Retinal pigment epithelial cell (primary cell): ENCODE results near the gene MYH4.

ENCODE experiments used
- DNase-seq: peaks from one replicate; pipeline ENCODE4 v3.0.0-alpha.2; 2010; ENCODE audit warnings: low read depth
- H3K4me3 ChIP-seq: 2 replicates; pipeline ENCODE4 v1.5.1; 2011; ENCODE audit warnings: mild to moderate bottlenecking, low read length, control low read depth, moderate library complexity
- CTCF ChIP-seq: conservative IDR thresholded peaks from 2 replicates; pipeline ENCODE4 v1.5.1; 2011; ENCODE audit warnings: low read depth, low read length, control low read depth, inconsistent platforms

Gene MYH4

GRCh38 chr17:10396524-10397163 is 72.7 kb downstream of the MYH4 start:
- TF ChIP-seq CTCF: no peak
- H3K4me3 ChIP-seq: no peak overlapping the region
- no peak for DNase-seq

GRCh38 chr17:10394201-10394887 is 75.0 kb downstream of the MYH4 start:
- H3K4me3 ChIP-seq: no peak overlapping the region
- no peak for TF ChIP-seq CTCF
- no peak for DNase-seq
